HepG2 (cell line): ENCODE data around the gene ZMYND19. TPM values are rescaled to one million over a fixed set of nuclear protein-coding genes. Genes with fewer than 3 reads are reported as not detected.

ENCODE experiments used
- ATAC-seq: fragments of 200-7000 bp; cut with Tn5 transposase; 3 replicates; pipeline ENCODE4 v1.9.1; 2020; ENCODE audit warnings: mild to moderate bottlenecking, moderate library complexity
- BruUV-seq: library from RNA; stranded (reverse); fragments of 400-500 nt; replicated peaks from 2 replicates; lab custom pipeline; 2021; lab: Mats Ljungman, UMichigan
- CTCF ChIA-PET: fragments of 300-600 bp; formaldehyde crosslinking; extraction: SDS; loops from one replicate; lab custom pipeline; 2021; ENCODE audit warnings: low total read pairs, inconsistent platforms, low intra/inter-chr PET ratio; lab: Yijun Ruan, JAX
- POLR2A ChIA-PET: fragments of 350-600 bp; sonication (Branson Sonifier 250); formaldehyde crosslinking; loops from one replicate; lab custom pipeline; 2020; ENCODE audit warnings: antibody characterized with exemption, inconsistent platforms; lab: Yijun Ruan, JAX
- DNase-seq: peaks from one replicate; pipeline ENCODE4 v3.0.0-alpha.2; 2015; ENCODE audit warnings: low spot score
- FAIRE-seq: peaks from 3 replicates; lab custom pipeline; 2011; peaks lifted over from hg19 to GRCh38; lab: Jason Lieb, UNC
- H2AFZ ChIP-seq: one replicate; pipeline ENCODE4 v1.6.1; 2011; ENCODE audit warnings: low read length, inconsistent platforms
- H3K27ac ChIP-seq: fragments of 300-600 bp; 3 replicates; pipeline ENCODE4 v1.8.0; 2011; ENCODE audit warnings: mixed run types, mild to moderate bottlenecking, mixed read lengths, low read length, inconsistent platforms; ENCODE audit not compliant: insufficient read depth; ENCODE audit errors: extremely low read length
- H3K27me3 ChIP-seq, 2 experiments: fragments of 200-600 bp in 1 of 2; 2 replicates in 1 of 2; 3 replicates in 1 of 2; pipeline versions ENCODE4 v1.6.0 to v1.8.0; 2011; ENCODE audit warnings: low read length in 2 of 2, mild to moderate bottlenecking in 2 of 2, moderate library complexity in 2 of 2, inconsistent platforms in 1 of 2; ENCODE audit not compliant: insufficient read depth in 2 of 2, control insufficient read depth in 1 of 2
- H3K36me3 ChIP-seq, 2 experiments: fragments of 200-600 bp in 1 of 2; replicated peaks in 1 of 2; 2 replicates in 1 of 2; 3 replicates in 1 of 2; pipeline versions ENCODE4 v1.5.1 to v1.8.0; 2011; ENCODE audit warnings: low read length in 2 of 2, inconsistent platforms in 1 of 2; ENCODE audit not compliant: insufficient read depth in 2 of 2, control insufficient read depth in 1 of 2
- H3K4me1 ChIP-seq: 2 replicates; pipeline ENCODE4 v1.5.1; 2012; ENCODE audit warnings: low read length, inconsistent platforms; ENCODE audit not compliant: insufficient read depth
- H3K4me2 ChIP-seq: 2 replicates; pipeline ENCODE4 v1.6.0; 2011; ENCODE audit warnings: low read depth, low read length, inconsistent platforms
- H3K4me3 ChIP-seq, 3 experiments: fragments of 200-600 bp in 1 of 3; sonication (generic), shearing (Covaris generic) in 1 of 3; replicated peaks in 1 of 3; 2 replicates each; pipeline ENCODE4 v1.5.1; 2011 to 2016; ENCODE audit warnings: low read length in 3 of 3, inconsistent platforms in 2 of 3, low read depth in 2 of 3, mild to moderate bottlenecking in 2 of 3, control low read depth in 1 of 3, mixed read lengths in 1 of 3; ENCODE audit not compliant: insufficient read depth in 1 of 3
- H3K79me2 ChIP-seq: one replicate; pipeline ENCODE4 v1.6.1; 2011; ENCODE audit warnings: low read length, inconsistent platforms; ENCODE audit not compliant: insufficient read depth
- H3K9ac ChIP-seq: 2 replicates; pipeline ENCODE4 v1.6.0; 2011; ENCODE audit warnings: mild to moderate bottlenecking, low read depth, low read length, inconsistent platforms; ENCODE audit not compliant: insufficient read depth
- H3K9me3 ChIP-seq: 2 replicates; pipeline ENCODE4 v1.5.1; 2012; ENCODE audit warnings: mild to moderate bottlenecking, low read length
- H4K20me1 ChIP-seq: 2 replicates; pipeline ENCODE4 v1.6.0; 2011; ENCODE audit warnings: inconsistent platforms, mild to moderate bottlenecking, low read length, moderate library complexity; ENCODE audit not compliant: insufficient read depth
- ARHGAP35 ChIP-seq: sonication (generic); formaldehyde crosslinking; IDR thresholded peaks from 2 replicates; pipeline ENCODE4 v1.9.0; 2022; ENCODE audit warnings: mild to moderate bottlenecking, inconsistent platforms, moderate library complexity, missing genetic modification reagents, borderline replicate concordance
- ARNT ChIP-seq: fragments of 450-650 bp; IDR thresholded peaks from 2 replicates; pipeline ENCODE4 v1.6.1; 2017
- ATRX ChIP-seq: sonication (generic); formaldehyde crosslinking; IDR thresholded peaks from 2 replicates; pipeline ENCODE4 v1.4.0; 2020; ENCODE audit warnings: missing genetic modification reagents, borderline replicate concordance
- FOXA3 ChIP-seq: IDR thresholded peaks from 2 replicates; pipeline ENCODE4 v1.6.1; 2016; ENCODE audit warnings: missing genetic modification reagents, missing compliant biosample characterization
- HNF1A ChIP-seq, 2 experiments: sonication (generic) in 1 of 2; formaldehyde crosslinking in 1 of 2; IDR thresholded peaks; 2 replicates each; pipeline versions ENCODE4 v1.4.0 to v1.6.1; 2016 to 2020; ENCODE audit warnings: borderline replicate concordance in 1 of 2, low read depth in 1 of 2, mild to moderate bottlenecking in 1 of 2, missing genetic modification reagents in 1 of 2
- NKX3-1 ChIP-seq: sonication (generic); formaldehyde crosslinking; IDR thresholded peaks from 2 replicates; pipeline ENCODE4 v1.5.0; 2020; ENCODE audit warnings: missing genetic modification reagents
- PAX8 ChIP-seq: sonication (generic); formaldehyde crosslinking; IDR thresholded peaks from 2 replicates; pipeline ENCODE4 v1.8.0; 2022; ENCODE audit warnings: mild to moderate bottlenecking, missing genetic modification reagents, borderline replicate concordance
- PPARG ChIP-seq: conservative IDR thresholded peaks from 2 replicates; pipeline ENCODE4 v1.6.1; 2016; ENCODE audit warnings: missing biosample characterization, missing genetic modification reagents
- RFX3 ChIP-seq: IDR thresholded peaks from 2 replicates; pipeline ENCODE4 v1.6.1; 2016; ENCODE audit warnings: missing biosample characterization, missing genetic modification reagents
- ZBTB39 ChIP-seq: sonication (generic); formaldehyde crosslinking; IDR thresholded peaks from 2 replicates; pipeline ENCODE4 v1.5.0; 2020; ENCODE audit warnings: missing genetic modification reagents
- WGBS: methylation state at CpG from one replicate; pipeline ENCODE4 v1.1.6; 2017; ENCODE audit warnings: low lambda C conversion rate; 5-methylcytosine and 5-hydroxymethylcytosine counted together
- in situ Hi-C: cut with HindIII; loops from 2 replicates; pipeline ENCODE4 v1.10.0; 2017; ENCODE audit warnings: low pct_unique_long_range_greater_than_20kb; ENCODE audit not compliant: extremely low pct_ligation_motif_present
- intact Hi-C: fragments of 100-400 bp; cut with micrococcal nuclease; formaldehyde crosslinking; loops from one replicate; pipeline ENCODE4 v1.10.0; 2022; ENCODE audit not compliant: unreplicated experiment
- polyA plus RNA-seq, 8 experiments: library from polyadenylated mRNA; depleted of rRNA in 3 of 8; stranded (reverse) in 7 of 8; unstranded in 1 of 8; fragments of >200 nt; fragmentation: Illumina TruSeq in 4 of 8; extraction: Trizol in 4 of 8; gene quantifications; 2 replicates each; pipeline versions ENCODE4 v1.2.1 to v1.2.3, GENCODE V29; 2011 to 2016; ENCODE audit warnings: low read depth in 4 of 8, missing spikeins in 1 of 8, mixed read lengths in 1 of 8; ENCODE audit not compliant: insufficient read depth in 1 of 8
- total RNA-seq, 5 experiments: library from RNA; depleted of rRNA; stranded (reverse); fragments of >200 nt; fragmentation: Illumina TruSeq; extraction: Trizol; gene quantifications; 2 replicates each; pipeline ENCODE4 v1.2.3, GENCODE V29; 2016; ENCODE audit warnings: low read depth in 1 of 5
- TF ChIP-seq, protein P1 (sequence below): sonication (generic); formaldehyde crosslinking; IDR thresholded peaks from 2 replicates; pipeline ENCODE4 v1.8.0; 2022; ENCODE audit warnings: missing genetic modification reagents, mild to moderate bottlenecking, inconsistent platforms, borderline replicate concordance
- TF ChIP-seq, protein P2 (sequence below): sonication (generic); formaldehyde crosslinking; IDR thresholded peaks from 2 replicates; pipeline ENCODE4 v1.4.0; 2020; ENCODE audit warnings: missing genetic modification reagents, borderline replicate concordance
- TF ChIP-seq, protein P3 (sequence below): sonication (generic); formaldehyde crosslinking; IDR thresholded peaks from 2 replicates; pipeline ENCODE4 v1.4.0; 2020; ENCODE audit warnings: mild to moderate bottlenecking, missing genetic modification reagents

ZMYND19 gene
- total and polyA plus RNA-seq, 2 of the 13 experiments (the other 11 are each of a cell fraction or from before 2014, with no cell fraction given), result 21.3 to 38.7 TPM

- peaks cover 0 to 1% of the 10 kb centered on the region in 2 experiments; a peak in 2 of 5 replicates for H3K36me3 ChIP-seq
- H3K27ac ChIP-seq, result no peak overlapping the region
- no peaks in the 10 kb centered on the region for H3K27me3 ChIP-seq
- H3K9me3 ChIP-seq, result no peaks in the 10 kb centered on the region
- no TSS peak for BruUV-seq
- FAIRE-seq, result no peak
- peaks cover 35% of the 10 kb centered on the region for H3K4me1 ChIP-seq
- no peak for ATAC-seq
- POLR2A ChIA-PET, result no interaction called here
- DNase-seq, result no peak
- H3K9ac ChIP-seq, result no peak overlapping the region
- no peak overlapping the region for H3K4me3 ChIP-seq
- intact Hi-C loops (no loop called here), in situ Hi-C loops (no loop called here)
- WGBS, result 96% methylated on average over 19 of the region's 23 CpGs
- peaks cover 25% of the 10 kb centered on the region for H4K20me1 ChIP-seq
- no peak overlapping the region for H3K4me2 ChIP-seq
- H2AFZ ChIP-seq, result no peak overlapping the region
- peaks cover 76% of the 10 kb centered on the region for H3K79me2 ChIP-seq
- CTCF ChIA-PET, result no interaction called here
- TF ChIP-seq ARHGAP35 (no peak), NKX3-1 (CRISPR knock-in tag) (no peak), ZBTB39 (CRISPR knock-in tag) (no peak), ARNT (no peak), PAX8 (CRISPR knock-in tag) (no peak), RFX3 (CRISPR knock-in tag) (no peak), ATRX (CRISPR knock-in tag) (no peak), PPARG (no peak), FOXA3 (CRISPR knock-in tag) (no peak), HNF1A (IDR thresholded peaks at IDR 0.05; ENCODE audit: low read depth) (no peak), HNF1A (CRISPR knock-in tag; IDR thresholded peaks at IDR 0.05; ENCODE audit: borderline replicate concordance) (no peak)
- TF ChIP-seq, protein P1, sequence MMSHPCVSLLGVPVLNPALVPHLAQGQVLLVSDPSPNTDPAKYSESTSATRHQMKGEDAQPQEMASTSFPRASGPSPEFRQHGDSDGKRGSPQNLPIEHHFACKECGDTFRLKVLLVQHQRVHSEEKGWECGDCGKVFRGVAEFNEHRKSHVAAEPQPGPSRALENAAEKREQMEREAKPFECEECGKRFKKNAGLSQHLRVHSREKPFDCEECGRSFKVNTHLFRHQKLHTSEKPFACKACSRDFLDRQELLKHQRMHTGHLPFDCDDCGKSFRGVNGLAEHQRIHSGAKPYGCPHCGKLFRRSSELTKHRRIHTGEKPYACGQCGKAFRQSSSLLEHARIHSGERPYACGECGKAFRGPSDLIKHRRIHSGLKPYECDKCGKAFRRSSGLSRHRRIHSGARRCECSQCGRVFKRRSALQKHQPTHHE (CRISPR knock-in tag), result no peak
- TF ChIP-seq, protein P2, sequence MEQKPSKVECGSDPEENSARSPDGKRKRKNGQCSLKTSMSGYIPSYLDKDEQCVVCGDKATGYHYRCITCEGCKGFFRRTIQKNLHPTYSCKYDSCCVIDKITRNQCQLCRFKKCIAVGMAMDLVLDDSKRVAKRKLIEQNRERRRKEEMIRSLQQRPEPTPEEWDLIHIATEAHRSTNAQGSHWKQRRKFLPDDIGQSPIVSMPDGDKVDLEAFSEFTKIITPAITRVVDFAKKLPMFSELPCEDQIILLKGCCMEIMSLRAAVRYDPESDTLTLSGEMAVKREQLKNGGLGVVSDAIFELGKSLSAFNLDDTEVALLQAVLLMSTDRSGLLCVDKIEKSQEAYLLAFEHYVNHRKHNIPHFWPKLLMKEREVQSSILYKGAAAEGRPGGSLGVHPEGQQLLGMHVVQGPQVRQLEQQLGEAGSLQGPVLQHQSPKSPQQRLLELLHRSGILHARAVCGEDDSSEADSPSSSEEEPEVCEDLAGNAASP (CRISPR knock-in tag), result no peak
- TF ChIP-seq, protein P3, sequence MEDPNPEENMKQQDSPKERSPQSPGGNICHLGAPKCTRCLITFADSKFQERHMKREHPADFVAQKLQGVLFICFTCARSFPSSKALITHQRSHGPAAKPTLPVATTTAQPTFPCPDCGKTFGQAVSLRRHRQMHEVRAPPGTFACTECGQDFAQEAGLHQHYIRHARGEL, result no peak
Measured at GRCh38 chr9:137632230-137633161, 42.2 kb upstream of the ZMYND19 start.
